Gastroesophageal sphincter (tissue), 3 donors: Measurements from ENCODE around the gene OR4E2.

ENCODE experiments used
- CTCF ChIP-seq, 4 experiments: fragments of 200-600 bp in 2 of 4; fragments of 450-650 bp in 2 of 4; sonication (generic) in 1 of 4; IDR thresholded peaks; one replicate each; pipeline ENCODE4 v1.5.1; 2017 to 2019; ENCODE audit warnings: antibody characterized with exemption in 4 of 4, mild to moderate bottlenecking in 2 of 4, moderate library complexity in 2 of 4
- POLR2AphosphoS5 ChIP-seq: sonication (generic); formaldehyde crosslinking; IDR thresholded peaks from one replicate; pipeline ENCODE4 v1.6.1; 2017; ENCODE audit warnings: antibody characterized with exemption

- TF ChIP-seq CTCF (IDR thresholded peaks at IDR 0.05) (no peak), POLR2AphosphoS5 (no peak)
These were observed 27.0 kb upstream of the OR4E2 start for GRCh38 chr14:21626491-21627230.
